SK-N-MC (cell line): ENCODE data around the gene MAGEA8.
"Not testable (repeated sequence)": the region's sequence is repeated elsewhere in the genome, so short reads cannot be mapped to it uniquely, and the experiment has no call there.

Experiments used
- EZH2 ChIP-seq: fragments of 200-600 bp; sonication (generic); IDR thresholded peaks from one replicate; pipeline ENCODE4 v1.6.1; 2017; ENCODE audit warnings: antibody characterized with exemption
- FOXP2 ChIP-seq: optimal IDR thresholded peaks from 2 replicates; pipeline ENCODE3; 2011; ENCODE audit warnings: mild to moderate bottlenecking, moderate library complexity; ENCODE audit not compliant: insufficient read depth; ENCODE audit errors: extremely low read length, control extremely low read depth
- POLR2AphosphoS5 ChIP-seq: IDR thresholded peaks from 2 replicates; pipeline ENCODE4 v1.6.1; 2012; ENCODE audit warnings: mild to moderate bottlenecking, low read depth, low read length, borderline replicate concordance

- not testable (repeated sequence) for TF ChIP-seq POLR2AphosphoS5, EZH2, FOXP2
These were observed 46.9 kb downstream of the MAGEA8 start for GRCh38 chrX:149927964-149928258.
